HG03575 (cell line): Measurements from ENCODE around the gene PLCZ1.
"Not testable (repeated sequence)": the region's sequence is repeated elsewhere in the genome, so short reads cannot be mapped to it uniquely, and the experiment has no call there.

Source experiments
- ATAC-seq: cut with Tn5 transposase; IDR thresholded peaks from one replicate; pipeline ENCODE4 v1.9.1; 2021; ENCODE audit not compliant: unreplicated experiment, insufficient number of reproducible peaks, low FRiP score; ENCODE audit errors: extremely low read depth

Gene PLCZ1, protein sequence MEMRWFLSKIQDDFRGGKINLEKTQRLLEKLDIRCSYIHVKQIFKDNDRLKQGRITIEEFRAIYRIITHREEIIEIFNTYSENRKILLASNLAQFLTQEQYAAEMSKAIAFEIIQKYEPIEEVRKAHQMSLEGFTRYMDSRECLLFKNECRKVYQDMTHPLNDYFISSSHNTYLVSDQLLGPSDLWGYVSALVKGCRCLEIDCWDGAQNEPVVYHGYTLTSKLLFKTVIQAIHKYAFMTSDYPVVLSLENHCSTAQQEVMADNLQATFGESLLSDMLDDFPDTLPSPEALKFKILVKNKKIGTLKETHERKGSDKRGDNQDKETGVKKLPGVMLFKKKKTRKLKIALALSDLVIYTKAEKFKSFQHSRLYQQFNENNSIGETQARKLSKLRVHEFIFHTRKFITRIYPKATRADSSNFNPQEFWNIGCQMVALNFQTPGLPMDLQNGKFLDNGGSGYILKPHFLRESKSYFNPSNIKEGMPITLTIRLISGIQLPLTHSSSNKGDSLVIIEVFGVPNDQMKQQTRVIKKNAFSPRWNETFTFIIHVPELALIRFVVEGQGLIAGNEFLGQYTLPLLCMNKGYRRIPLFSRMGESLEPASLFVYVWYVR

DNA sequence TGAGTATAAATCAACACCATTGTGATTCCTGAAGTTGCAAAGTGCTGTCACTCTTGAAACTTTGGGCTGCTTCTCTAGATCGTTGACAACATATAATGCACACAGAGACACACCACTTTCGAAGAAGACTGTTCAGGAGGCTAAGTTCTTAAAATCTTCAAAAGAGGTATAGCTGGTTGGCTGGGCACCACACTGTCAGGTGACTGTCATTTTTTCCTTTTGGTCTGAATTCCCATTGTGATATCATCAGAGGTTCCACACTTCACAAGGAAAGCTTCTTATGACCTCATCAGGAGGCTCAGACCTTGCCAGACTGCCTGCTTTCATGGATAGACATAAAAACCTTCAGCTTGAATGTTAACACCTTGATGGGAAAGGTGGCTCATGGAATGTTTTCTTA, at the start of gene PLCZ1, which contains the start of gene CAPZA3:
TSS of gene PLCZ1 (minus strand) at position 194 of the 400 bp plus-strand sequence. CDS start 641 bp downstream, outside the sequence.
TSS of gene CAPZA3 (plus strand) at position 301 of the 400 bp plus-strand sequence. CDS start 150 bp downstream, outside the sequence.
- ATAC-seq, result no peak

DNA sequence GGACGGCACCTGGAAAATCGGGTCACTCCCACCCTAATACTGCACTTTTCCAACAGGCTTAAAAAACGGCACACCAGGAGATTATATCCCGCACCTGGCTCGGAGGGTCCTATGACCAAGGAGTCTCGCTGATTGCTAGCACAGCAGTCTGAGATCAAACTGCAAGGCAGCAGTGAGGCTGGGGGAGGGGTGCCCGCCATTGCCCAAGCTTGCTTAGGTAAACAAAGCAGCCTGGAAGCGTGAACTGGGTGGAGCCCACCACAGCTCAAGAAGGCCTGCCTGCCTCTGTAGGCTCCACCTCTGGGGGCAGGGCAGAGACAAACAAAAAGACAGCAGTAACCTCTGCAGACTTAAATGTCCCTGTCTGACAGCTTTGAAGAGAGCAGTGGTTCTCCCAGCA, 47.7 kb upstream of the PLCZ1 start:
- not testable (repeated sequence) for ATAC-seq

DNA sequence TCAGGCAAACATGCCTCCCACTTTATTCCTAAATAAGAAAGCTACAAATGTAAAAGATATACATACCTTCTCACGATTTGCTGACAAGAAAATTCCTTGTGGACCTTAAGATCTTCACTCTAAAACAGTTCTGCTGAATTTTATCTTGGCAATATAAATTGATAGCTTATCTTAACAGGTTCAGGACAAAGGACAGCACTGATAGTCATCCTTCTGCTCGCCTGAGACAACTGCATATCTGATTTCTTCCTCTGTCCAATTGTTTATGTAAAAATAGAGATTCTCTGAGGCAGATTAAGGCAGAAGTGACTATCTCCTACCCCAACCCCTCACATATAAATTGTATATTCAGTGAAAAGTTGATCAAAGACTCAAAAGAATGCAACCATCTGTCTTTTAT, 45.0 kb upstream of the PLCZ1 start:
- no peak for ATAC-seq

DNA sequence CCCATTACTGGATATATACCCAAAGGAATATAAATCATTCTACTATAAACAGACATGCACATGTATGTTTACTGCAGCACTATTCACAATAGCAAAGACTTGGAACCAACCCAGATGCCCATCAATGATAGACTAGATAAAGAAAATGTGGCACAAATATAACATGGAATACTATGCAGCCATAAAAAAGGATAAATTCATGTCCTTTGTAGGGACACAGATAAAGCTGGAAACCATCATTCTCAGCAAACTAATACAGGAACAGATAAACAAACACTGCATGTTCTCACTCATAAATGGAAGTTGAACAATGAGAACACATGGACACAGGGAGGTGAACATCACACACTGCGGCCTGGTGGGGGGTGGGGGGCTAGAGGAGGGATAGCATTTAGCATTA, 28.7 kb upstream of the PLCZ1 start:
- ATAC-seq, result not testable (repeated sequence)

DNA sequence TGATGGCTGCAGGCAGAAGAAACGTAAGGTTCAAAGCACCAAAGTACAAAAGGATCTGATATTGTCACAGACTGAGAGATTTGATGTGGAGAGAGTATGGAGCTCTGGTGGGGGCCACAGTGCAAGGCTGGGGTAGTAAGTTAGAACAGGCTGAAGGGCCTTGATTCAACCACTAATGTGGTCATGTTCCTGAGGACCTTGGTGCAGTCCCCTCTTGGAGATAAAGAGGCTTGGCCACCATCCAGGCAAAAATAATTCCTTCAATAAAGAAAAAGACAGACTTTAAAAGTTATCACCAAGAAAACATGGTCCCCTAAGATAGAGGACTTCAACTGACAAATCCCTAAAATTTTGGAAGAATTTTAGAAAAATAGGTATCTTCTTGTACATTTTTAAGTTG, 17.5 kb upstream of the PLCZ1 start:
- no peak for ATAC-seq

DNA sequence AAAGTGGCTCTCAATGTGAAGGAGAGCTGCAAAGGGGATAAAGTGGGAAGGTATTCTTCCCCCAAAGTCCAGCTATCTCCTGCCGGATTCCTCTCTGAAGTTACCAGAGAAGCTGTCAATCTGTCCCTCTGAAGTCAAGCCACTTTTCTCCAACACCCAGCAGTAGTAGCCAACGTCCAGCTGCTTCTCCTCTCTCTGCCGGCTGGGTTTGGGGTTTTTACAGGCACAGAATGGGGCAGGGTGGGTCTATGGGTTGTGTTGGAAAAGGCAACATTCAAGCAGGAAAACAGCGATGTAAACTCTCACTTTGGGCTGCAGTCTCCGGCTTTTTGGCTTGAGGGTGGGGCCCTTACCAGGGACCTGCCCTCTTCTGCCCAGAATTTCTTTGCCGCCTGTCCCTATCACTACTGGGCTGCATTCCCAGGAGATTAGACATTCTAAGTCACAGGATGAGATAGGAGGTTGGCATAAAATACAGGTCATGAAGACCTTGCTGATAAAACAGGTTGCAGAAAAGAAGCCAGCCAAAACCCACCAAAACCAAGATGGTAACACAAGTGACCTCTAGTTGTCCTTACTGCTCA, 16.4 kb upstream of the PLCZ1 start:
- ATAC-seq, result no peak

DNA sequence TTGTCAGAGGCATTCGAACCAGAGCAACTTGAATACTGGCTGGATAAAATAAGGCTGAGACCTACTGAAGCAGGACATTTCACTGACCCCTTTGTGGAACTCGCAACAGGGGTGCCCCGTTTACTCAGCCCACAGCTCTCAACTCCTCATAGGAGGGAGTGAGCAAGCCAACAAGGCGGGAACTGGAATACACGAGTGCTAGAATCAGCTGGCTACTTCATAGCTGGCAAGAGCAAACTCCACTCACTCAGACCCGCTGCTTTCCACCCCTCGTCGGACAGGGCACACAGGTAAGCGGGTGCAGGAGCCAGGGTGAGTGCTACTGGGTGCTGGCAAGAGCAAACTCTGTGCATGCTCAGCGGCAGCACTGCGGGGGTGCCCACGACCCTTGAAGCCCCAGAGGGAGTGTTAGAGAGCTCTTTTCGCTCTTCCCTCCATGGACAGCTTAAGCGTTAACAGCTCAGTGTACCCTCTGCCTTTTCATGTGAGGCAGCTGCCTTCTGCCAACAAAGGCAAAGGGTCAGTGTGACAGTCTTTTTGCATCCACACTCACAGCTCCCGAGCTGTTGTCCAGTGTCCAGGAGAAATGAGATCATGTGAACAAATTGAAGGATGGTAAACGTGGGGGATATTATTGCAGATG, 15.8 kb upstream of the PLCZ1 start:
- no peak for ATAC-seq

DNA sequence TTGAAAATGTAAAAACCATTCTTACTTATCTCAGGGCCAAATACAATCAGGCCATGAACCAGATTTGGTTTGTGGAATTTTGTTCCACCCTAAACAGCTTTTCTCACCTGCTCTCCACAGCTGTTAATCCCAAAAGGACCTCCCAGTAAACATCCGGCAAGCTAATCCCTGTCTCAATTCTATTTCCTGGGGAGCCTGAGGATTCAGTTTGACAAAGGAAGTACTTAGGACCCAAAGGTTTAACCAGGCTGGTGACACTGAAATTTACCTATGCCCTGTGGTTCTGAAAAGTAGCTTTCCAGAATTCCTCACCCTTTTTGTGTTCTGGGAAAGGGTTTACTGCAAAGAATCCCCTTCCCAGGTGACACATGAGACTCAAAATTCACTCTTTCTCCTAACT, 15.1 kb upstream of the PLCZ1 start:
- ATAC-seq, result no peak

DNA sequence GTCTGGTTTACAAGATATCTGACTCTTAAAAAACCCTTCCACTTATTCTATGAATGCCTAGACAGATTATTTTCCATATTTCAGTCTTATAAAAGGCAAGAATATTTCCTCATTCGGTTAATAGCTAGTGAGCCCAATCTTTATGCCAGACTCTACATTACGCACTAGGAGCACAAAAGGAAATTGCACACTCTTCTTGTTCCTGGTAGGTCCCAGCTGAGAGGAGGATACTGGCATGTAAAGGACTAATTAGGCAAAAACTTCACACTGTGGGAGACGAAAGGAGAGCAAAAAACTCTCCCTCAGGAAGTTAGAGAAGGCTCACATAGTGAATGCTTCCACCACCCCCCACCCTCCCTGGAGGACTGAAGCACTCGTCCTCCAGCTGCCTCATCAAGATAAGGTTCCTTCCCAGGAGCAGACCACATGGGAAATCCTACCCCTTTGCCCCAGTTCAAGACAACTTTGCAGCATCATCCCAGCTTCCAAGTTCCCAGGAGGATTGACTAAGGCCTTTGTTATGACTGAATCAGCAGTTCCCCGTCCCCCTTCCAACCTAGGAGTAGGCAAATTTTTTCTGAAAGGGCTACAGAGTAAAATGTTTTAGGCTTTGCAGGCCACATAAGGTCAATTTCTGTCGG, 14.6 kb upstream of the PLCZ1 start:
- ATAC-seq, result no peak

DNA sequence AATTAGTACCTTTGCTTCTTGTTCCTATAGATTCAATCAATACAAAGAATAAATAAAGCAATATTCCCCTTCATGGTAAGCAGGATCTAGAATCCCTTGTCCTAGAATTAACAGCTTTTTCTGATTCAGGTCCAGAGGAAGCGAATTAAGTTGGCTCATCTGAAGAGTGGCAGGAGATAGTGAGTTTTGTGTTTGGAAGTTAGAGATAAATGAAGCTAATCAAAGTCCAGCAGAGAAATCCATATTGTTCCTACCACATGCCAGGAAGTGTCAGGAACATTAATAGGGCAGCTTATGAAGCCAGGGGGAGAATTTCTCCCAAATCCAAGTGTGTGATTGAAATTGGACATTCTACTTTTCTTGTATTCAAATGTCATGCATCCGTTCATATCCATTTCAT, 14.1 kb upstream of the PLCZ1 start:
- no peak for ATAC-seq

DNA sequence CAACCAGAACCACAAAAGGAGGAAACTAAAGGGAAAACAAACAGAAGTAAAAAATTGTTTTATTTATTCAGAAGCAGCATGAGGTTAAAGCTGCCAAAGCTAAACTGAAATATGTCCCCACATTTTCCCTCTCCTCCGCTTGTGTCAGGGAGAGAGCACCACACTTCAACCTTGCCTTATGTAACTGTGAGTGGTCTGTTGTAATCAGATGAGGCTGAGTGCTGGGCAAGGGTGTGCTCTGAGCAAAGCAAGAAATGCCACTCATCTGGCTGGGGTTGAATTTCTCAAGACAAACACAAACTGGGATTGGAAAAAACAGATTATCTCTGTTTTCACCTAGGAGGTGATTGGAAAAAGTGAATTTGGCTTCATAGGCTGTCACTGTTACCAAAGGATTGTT, 12.3 kb upstream of the PLCZ1 start:
- no peak for ATAC-seq

DNA sequence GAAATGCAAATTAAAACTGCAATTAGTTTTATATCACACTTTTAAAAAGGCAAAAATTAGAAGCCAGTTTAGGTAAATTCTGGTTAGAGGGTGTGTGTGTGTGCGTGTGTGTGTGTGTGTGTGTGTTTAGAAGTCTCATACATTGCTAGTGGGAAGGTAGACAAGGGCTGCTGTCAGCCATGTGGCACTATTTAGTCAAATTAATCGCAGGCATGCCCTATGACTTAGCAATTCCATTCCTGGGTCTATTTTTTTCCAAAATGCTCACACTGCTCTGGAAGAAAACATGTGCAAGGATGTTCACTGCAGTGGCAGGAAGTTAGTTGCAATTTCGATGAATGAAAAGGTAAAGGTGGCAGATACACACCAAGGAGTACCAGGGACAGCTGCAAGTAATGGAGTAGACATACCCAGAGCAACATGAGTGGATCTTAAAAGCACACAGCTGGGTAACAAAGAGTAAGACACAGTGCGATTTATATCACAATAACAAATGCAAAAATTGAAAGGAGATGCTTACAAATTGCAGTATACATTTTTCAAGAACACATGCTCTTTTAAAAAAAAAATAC, 11.7 kb upstream of the PLCZ1 start:
- no peak for ATAC-seq

DNA sequence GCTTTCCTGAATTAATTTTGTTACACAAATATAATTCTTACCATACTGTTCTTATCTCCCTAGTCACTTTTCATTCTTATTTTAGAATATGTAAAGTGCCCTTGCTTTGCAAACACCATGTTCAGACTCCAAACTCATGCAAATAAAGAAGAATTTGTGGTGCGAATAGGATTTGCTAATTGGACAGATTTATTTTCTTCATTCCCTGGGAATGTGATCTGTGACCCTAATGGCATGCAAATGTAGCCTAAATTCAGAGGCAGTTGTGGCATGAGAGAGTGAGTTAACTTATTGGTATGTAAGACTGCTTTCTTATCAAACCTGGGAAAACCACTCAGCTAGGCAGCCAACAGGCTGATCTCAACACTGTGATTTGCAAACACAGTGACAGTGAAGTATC, 10.1 kb upstream of the PLCZ1 start:
- ATAC-seq, result no peak

DNA sequence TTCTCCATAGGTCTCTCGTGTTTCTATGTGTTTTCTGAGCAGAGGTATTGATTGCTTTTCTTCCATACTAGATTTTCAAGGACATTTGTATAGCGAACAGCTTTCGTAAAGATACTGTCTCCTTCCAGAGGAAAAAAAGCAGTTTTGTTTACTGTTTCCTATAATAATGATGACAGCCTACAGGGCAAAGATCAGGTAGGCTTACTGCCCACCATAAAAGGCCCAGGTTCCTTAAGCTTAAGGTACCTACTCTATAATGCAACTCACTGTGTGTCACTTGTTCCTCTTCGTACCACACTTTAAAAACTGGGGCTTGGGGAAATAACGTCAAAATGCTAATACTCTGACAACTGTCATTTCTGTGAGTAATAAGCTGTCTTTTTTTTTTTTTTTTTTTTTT, 6.7 kb downstream of the PLCZ1 start:
- no peak for ATAC-seq

DNA sequence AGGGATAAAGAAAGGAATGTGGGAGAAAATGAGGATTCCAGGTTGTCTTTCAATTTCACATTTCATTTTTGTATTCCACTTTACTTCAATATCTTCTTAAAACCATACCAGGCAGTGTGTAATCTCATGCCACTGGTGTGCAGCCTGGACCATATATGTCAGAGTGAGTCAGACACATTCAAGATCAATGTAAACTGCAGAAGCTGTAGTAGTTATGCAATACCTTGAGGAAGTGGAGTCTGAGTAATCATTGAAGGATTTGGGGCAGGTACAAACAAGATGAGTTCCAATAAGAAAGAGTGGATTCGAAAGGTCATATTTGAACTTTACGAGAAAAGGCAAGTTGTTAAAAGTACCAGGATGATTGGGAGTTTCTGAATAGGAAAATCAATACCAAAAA, 14.1 kb downstream of the PLCZ1 start:
- no peak for ATAC-seq

DNA sequence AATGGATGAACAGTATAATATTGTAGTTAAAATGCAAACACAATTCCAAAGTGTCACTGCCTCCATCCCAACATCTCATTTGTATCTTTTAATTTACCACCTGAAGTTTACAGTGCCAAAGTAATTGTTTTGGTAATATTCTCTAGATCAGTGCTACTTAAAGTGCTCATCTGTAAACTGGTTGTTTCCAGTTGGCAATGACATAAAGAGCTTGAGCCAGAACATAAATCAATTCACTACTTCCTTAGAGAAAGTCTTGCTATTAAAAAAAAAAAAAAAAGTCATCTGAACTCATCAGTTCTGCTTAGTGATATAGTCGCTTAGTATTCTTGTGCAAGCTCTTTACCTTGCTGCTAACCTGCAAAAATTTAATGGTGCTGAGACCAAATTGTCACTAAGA, 16.4 kb downstream of the PLCZ1 start:
- no peak for ATAC-seq

DNA sequence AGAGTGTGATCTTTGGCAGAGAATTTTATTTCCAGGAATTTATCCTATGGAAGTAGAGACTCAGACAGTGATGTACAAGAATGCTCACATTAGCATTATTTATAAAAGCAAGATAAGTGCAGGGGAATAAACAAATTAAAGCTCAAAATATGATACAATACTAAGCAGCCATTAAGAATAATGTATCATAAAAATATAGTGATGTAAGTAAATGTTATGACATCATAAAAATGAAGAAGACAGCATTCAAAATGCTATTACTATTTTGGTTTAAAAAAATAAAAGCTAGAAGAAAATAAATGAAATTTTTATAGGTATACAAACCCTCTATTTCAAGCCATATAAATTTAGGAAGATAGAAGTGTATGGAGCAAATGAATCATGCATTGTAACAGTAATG, 17.1 kb downstream of the PLCZ1 start:
- no peak for ATAC-seq

DNA sequence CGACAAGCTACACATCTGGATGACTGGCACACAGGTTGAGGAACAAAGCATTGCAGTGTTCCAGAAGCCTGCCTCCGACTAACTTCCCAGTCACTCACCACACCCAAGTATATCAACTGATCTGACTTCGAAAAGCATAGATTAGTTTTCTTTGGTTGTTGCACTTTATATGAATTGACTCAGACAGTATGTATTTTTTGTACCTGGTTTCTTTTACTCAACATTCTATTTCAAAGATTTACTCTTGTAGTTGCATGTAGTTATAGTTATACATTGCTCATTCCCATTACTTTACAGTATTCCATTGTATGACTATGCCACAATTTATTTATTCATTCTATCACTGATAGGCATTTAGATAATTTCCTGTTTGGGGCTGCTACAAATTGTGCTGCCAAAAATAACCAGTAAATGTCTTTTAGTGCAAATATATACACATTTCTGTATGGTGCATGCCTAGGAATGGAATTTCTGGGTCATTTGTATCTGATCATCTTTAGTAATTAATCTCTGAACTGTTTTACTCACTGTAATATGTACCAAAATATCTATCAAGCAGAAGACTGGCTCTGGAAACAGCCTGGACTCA, 17.8 kb downstream of the PLCZ1 start:
- ATAC-seq, result no peak

DNA sequence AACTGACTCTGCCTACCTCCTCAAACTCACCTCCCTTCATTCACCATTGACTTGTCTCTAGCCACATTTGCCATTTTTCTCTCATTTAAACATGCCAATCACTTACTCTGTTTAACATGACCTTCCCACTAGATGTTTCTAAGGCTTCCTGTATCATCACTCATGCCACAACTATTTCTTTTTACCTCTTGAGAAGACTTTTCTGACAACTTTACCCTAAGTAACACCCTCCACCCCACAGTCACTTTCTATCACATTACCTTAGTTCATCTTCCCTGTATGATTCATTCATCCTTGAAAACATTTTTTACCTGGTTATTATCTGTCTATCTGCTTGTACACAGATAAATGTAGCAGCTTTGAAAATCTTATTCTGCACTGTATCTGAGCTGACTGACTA, 19.4 kb downstream of the PLCZ1 start:
- ATAC-seq, result no peak
